Activated T-cell treated with anti-CD3 and anti-CD28 coated beads for 4 hours (primary cell): ENCODE data around the gene STRADA.

Source experiments
- DNase-seq: peaks from one replicate; pipeline ENCODE4 v3.0.0-alpha.2; 2020

The STRADA gene

DNA sequence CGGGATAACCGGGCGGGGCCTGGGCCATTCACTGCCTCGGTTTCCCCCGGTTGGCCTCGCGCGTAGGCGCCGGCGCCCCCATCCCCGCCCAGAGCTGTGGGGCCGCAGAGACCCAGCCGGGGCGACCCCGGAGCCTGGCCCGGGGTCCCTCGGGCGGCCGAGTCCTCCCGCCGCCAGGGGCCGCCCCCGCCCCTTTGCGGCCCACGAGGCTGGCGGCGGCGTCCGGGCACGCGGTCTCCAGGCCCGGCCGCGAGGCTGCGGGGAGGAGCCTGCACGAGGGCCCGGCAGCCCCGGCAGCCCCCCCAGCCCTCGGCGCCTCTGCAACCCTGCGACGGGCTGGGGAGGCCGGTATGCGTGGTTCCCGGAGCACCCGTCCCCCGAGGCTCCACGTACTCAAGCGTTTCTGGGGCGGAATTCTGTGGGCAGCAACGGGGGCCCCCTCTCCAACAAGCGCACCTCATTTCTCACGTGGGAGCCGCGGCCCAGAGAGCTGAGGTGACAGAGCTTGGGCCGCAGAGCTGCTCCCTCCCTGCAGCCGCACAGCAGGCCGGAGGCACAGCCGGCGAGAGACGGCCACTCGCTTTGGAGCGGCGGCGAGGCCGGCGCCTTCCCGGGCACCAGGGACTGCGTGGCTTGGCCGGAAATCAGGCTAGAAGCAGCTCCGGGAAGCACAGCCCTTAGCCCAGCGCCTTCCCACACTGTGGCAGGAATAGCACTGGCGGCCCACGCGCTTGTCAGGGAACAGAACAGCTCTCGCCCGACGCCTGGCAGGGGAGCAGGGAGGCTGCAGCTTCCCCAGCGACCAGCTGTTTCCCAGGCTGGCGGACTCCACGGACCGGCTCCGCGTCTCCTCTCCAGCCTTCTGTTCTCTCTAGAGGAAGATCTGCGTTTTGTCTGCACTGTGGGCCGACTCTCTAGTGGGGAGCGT, 40.8 kb downstream of the STRADA start:
- no peak for DNase-seq

DNA sequence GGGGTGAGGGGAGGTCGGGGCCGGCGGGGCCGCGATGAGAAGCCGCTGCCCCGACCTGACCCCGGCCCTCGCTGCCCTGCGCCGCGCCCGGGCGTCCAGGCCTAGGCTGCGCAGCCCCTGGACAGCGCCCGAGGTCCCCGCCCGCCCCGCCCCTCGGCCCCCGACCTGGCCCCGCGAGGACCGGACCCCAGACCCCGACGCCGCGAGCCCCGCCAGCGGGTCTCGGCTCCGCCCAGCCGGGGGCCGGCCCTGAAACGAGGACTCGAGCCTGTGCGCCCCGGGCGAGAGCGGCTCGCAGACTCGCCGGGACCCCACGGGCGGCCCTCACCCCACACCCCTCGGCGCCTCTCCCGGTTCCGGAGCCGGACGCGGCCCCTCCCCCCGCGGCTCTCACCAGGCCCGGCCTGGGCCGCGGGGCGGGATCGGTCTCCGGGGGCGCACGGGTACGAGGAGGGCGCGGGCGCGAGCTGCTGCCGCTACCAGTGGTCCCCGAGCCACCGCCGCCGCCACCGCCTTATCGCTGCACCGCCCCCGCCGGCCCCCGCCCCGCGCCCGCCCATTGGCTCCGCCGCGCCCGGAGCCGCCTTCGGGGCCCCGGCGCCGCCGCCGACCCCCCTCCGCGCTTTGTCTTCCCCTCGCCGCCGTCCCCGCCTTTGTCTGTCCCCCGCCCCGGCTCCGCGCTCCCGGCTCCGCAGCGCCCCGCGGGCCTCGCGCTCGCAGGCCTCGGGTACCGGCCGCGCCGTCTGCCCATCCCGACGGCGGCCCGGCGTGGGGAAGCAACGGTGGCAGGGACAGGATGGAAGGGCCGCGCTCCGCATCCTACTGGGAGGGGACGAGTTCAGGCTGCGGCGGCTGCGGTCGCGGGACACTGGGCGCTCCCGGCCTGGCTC, 41.7 kb downstream of the STRADA start, which contains the start of gene LIMD2:
TSS of gene LIMD2 (minus strand) at position 488 of the 890 bp plus-strand sequence. CDS start 827 bp downstream, outside the sequence.
- peak; percentile 76 for DNase-seq

DNA sequence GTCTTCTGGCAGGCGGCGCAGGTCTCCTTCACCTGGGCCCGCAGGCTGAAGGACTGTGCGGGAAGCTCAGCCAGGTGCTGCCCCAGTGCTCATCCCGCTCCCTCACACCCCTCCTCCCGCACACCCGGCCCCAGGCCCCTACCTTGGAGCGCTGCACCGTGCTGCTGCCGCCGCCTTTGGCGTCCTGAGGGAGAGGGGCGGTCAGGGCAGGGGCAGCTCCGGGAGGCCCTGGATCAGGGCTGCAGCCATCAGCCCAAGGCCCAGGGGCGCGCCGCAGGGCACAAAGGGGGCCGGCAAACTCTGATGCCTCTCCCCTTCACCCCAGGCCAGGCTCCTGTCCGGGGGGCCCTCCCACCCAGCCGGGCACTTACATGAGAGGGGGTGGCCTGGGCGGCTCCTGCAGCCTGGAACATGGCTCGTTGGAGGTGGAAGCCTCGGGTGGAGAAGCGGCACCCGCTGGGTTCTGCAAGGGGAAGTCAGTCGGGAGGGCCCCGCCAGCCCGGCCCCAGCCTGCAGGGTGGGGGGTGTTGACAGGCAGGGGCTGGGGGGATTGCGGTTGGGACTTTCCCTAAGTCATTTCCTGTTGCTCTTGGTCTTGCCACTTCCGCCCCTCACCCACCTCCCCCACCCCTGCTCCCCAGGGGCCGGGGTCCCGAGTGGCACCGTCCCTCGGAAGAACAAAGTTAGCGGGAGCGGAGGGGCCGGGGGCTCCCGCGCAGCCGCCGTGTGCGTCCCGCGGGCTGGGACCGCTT, 42.5 kb downstream of the STRADA start:
- peak; percentile 67 for DNase-seq

DNA sequence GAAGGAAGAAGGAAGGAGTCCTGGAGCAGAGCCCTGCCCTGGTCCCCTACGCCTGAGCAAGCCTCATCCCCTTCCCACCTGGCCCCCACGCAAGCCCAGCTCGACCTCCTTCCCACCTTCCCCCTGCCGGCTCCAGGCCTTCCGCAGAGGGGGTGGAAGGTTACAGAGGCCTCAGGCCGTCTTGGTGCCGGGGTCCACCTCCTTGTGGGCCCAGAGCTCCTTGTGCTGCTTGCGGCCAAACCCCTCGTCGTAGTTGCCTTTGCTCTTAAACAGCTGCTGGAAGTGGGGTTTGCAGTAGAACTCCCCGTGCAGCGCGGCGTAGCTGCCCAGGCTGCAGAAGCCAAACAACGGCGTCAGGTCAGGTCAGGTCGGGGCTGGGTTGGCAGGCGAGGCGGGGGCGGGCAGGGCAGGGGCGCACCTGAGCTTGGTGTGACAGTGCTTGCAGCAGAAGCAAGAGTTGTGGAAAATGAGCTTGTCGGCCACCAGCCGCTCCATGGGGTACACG, 43.2 kb downstream of the STRADA start:
- DNase-seq = no peak

DNA sequence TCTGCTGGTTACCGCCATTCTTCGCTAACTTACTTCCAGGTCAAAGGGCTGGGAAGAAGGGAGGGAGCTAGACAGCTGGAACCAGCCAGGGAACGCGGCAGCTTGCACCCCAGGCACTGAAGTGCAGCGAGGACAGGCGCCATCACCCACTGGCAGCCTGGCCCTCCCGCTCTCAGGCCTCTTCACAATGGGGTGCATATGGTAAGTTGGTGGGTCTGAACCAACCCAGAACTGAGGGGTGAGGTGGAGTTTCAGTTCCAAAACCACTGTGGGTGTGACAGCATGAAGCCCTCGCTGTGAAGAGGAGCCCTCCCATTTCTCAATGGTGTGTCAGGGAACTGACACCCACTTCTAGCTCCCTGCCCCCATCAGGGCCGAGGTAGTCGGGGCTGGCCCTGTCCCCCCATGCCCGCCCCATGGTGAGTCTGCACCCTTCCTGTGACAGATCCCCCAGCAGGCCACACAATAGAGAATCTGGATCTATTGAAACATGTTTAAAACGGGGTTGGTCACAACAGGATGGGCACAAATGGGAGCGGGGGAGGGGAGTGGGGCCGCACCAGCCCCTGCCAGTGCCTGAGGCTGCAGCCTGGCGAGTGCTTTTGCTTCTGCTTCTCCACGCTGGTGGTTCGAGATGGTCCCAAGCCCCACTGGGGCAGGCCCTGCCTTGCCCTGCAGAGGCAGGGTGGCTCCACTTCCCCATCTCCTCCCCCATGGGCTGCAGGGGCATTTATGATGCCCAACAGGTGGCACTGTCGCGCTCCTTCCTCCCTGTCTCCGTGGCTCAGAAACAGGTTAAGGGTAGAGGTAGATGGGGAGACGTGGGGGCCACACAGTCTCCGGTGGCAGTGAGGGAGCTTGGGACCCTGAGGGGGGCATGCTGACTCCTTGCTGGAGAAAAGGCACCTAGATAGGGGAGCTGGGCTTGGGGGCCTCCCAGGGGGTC, 44.0 kb downstream of the STRADA start:
- DNase-seq = peak; percentile 66

DNA sequence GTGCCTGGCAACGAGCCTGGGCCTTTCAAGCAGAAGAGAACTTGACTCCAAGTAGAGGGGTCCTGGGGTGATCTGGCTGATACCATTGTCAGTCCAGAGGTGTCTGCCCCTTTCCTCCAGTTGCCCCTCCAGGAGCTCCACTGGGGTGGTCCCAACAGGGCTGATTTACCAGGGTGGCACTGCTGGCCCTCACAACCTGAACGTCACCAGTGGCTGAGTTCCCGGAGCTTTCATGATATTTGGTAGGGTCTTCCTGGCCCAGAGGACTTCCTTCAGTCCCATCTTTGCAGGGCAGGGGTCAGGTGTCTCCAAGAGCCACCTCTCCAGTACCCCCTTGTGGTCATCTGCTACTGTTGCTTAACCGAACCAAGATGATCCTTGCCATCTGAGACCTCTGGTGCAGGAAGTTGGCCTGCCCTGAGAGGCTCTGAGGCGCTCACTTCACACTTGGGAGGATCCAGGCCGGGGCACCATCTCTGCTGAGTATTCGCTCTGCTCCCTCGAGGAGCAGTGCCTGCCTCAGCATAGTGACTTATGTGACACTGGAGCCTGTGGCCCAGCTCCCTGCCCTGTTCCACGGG, 45.1 kb downstream of the STRADA start:
- DNase-seq = no peak

DNA sequence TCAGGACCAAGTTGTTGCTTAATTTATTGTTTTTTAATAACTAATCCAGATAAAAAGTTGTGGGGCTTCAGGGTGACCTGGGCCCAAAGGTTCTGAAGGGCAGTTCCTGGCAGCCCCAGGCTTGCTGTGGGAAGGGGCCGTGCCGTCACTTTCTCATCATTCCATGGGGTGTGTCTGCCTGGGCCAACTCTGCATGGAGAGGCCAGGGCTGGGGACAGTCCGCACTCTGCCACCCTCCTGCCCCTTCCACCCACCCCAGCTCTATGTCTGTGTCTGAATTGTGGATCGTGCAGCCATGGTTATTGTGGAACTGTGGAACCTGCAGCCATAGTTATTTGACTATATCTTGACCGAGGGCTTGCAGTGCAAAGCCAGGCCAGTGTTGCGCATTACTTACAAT, 45.7 kb downstream of the STRADA start:
- DNase-seq = no peak

DNA sequence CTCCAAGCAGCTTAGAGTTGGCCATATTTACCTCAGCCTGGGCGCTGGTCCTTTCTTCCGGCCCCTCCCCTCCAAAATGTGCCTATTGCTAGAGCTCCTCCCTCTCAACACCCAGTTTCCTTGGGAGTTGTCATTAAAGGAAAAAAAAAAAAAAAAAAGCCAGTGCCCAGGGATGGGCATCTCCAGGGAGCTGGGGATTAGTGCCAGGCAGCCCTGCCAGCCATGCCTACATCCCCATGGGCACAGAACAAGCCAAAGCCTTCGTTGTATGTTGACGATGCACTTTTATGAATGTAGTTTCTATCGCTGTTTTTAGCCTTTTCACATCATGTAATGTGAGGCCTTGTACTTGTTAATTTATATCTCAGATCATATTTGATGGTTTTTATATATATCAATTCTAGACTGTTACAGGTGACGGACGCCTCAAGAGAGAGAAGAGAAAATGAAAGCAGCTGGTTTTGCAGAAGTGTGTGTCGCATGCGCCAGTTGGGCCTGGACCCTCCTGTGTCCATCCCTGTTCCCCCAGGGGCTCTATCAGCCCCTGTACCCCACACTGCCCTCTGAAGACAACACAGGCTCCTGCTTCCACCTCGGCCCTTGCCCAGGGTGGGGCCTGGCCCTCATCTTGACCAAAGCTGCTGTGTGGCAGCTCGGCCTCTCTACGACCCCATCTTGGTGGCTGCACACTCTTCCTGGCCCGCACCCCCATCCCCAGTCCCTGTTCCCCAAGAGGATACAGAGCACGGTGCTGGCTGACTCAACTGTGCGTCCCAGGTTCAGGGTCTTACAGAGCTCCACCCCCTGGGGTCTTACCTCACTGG, 46.4 kb downstream of the STRADA start:
- DNase-seq = no peak

DNA sequence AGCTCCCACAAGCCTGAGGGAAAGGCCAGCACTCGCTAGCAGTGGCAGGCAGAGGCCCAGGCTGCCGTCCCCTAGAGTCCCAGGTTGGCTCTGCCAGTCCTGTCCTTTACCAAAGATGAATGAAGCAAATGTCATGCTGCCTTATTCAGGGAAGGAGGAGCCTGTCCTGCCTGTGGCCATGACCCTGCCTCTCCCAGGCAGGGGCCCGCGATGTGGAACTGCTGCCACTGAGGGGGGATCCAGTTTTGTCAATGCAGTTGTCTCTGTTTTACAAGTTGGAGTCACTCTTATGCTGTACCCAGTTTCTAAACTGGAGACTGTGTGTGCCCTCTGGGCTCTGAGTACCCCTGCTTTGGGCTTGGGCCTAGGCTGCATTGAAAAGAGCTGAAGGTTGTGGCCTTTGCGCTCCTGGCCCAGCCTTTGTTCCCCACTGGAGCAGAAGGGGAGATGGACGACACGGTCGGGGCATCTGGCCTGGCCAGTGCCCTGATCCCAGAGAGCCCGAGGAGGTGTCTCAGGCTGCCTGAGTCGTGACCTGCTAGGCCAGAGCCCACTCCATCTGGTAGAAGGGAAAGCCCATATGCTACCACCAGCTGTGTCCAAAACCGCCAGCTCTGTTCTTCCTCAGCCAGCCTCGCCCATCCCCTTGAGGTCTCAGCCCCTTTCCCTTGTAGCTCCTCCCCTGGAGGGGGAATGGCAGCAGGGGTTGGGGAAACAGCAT, 47.2 kb downstream of the STRADA start:
- no peak for DNase-seq

DNA sequence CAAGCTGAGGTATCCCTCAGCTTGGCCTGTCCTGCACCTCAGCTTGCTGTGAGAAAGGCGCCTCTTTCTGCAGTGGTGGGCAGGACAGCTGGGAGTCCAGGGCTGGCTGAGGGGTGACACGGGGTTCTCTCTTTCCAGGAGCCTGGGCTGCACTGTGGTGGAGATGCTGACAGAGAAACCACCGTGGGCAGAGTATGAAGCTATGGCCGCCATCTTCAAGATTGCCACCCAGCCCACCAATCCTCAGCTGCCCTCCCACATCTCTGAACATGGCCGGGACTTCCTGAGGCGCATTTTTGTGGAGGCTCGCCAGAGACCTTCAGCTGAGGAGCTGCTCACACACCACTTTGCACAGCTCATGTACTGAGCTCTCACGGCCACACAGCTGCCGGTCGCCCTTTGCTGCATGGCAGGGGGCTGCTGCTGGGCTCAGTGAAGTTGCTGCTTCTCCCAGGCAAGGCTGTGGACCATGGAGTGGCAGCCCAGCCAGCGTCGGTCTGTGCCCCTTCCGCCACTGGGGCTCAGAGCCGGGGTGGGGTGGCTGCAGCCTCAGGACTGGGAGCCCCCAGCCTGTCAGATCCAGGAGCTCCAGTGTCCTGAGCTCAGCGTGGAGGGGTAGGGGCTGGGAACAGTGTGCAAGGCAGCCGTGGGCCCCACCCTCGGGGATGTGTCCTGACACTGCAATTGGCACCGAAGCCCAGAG, 48.0 kb downstream of the STRADA start:
- DNase-seq = no peak

DNA sequence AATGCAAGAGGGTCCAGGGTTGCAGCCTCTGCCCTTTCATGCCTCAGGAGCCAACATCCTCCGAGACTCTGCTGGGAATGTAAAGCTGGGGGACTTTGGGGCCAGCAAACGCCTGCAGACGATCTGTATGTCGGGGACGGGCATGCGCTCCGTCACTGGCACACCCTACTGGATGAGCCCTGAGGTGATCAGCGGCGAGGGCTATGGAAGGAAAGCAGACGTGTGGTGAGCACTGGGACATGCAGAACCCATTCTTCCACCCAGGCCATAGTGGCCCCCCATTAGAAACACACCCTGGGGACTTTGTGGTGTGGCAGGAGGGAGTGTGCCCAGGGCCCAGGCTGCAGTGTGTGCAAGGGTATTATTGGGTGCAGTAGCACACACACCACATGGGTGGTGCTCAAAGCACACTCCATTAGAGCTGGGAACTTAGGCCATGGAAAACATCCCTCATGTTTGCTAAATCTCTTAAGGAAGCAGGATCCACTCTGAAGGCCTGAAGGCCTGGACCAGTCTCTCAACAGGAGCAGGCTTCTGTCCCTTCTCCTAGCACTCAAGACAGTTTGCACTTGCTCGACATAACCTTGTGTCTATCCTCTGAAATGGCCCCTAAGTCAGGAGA, 49.3 kb downstream of the STRADA start:
- no peak for DNase-seq

DNA sequence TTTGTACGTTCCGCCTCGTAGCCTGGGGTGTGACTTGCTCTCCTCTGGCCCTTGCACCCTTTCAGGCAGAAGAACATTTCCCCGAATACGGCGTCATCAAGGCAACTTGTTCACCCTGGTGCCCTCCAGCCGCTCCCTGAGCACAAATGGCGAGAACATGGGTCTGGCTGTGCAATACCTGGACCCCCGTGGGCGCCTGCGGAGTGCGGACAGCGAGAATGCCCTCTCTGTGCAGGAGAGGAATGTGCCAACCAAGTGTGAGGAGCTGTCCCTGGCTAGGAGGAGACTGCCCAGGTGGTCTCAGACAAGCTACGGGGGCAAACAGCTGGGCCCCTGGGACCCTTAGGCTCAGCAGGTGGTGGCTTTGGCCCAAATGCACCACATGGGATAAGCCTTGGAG, 52.1 kb downstream of the STRADA start:
- no peak for DNase-seq

DNA sequence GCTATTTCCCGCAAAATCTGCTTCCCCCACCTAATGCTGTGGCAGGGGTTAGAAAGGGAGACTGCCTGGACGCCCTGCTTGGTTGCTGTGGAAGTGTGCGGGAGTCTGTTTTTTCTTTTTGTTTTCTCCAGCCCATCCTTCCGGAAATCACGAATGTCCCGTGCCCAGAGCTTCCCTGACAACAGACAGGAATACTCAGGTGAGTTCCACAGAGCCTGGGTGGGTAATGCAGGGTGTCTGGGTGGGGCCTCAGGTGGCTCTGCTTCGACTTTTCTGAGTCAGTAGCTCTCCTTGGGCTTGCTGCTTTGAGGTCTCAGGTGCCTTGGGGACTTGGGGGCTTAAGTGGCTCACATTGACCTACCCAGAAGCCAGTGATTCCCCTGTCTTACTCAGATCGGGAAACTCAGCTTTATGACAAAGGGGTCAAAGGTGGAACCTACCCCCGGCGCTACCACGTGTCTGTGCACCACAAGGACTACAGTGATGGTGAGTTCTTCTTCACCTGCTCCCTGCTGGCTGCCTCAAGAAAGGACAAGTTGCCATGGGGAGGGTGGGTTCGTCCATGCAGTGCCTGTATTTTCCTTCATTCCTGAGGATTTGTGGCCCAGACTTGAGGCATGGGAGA, 53.1 kb downstream of the STRADA start:
- no peak for DNase-seq

DNA sequence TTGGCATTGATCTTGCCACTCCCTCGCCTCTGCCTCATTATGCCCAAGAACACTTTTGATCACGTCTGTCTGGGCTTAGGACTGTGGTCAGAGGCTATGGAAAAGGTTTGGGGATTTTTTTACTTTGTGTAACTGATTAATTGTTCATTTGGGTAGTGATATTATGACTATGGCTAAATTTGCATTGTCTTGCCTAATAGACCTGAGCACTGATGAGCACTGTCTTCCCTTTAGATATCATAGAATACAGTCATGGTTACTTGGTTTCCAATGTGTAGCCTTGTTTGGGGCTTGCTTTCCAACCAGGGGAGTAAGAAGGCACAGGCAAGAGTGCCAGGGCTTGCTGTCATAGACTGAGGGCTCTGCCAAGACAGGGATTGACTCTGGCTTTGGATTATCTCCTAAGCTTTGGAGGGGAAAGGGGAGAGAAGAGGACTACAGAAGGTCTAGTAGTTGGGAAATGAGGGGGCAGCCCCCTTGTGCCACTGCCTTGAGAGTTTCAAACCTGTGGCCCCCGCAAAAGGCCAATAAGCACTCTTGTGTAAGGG, 55.4 kb downstream of the STRADA start:
- DNase-seq = no peak

DNA sequence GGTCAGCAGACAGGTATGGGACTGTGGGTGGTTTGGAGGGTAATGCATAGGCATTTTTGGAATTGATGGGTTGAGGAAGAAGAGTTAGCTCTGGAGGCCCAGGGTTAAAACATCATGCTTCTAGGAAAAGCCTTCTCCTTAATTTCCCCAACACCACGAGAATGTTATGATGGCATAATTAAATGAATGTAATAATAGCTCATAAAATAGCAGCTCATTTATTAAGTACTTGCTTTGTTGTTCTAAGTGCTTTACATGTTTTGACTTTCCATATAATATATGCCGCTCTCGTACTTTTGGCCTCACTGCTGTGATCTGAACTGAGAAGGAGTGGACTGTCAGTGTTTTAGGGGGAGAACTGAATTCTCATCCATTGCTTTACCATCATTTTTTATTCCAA, 56.0 kb downstream of the STRADA start:
- DNase-seq = no peak

DNA sequence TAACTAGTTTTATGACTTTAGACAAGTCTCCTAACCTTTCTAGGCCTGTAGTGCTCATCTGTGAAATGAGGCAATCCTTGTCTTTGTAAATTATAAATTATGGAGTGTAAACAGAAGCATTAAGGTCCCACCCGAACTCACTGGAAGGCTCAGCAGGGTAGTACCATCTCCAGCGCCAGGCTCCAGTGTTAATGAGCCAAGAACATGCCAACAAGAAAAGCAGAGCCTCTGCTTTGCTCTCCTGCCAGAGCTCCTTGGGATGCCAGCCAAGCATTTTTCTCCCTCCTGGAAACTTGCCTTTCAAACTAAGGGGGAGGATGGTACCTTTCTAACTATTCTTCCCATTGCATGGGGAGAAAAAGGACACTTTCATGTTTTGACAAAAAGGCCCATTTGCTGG, 56.6 kb downstream of the STRADA start:
- no peak for DNase-seq

DNA sequence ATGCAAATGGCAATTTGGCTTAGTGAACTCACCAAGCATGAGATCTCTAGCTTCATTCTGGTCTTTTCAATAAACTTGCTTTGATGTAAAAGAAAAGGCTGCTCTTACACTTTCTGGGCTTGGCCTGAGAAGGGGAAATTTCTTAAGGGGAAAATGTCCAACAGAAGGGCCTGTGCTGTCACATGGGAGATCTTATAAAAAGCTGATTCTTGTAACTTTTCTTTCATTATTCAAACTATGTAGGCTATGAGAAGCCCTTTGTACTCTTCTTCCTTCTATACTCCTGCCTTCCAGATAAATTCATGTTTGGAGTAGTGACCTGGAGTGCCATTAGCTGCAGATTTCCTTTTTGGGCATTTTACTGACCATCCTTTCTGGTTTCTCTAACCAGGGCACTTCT, 58.6 kb downstream of the STRADA start:
- DNase-seq = no peak

DNA sequence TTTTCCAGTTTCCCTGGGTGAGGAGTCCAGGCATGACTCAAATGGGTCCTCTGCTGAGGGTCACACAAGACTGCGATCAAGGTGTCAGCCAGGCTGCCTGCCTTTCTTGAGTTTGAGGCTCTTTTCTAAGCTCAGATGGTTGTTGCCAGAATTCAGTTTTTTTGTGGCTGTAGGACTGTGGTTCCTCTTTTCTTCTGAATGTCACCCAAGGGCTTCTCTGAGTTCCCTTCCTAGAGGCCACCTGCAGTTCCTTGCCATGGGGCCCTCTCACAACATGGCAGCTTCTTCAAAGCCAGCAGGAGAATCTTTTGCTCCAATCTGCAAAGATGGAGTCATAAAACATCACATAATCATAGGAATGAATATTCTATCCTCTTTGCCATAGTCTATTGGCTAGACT, 59.2 kb downstream of the STRADA start:
- no peak for DNase-seq
